ENCODE data around the gene FCRL6. TPM values are rescaled to one million over a fixed set of nuclear protein-coding genes. Genes with fewer than 3 reads are reported as not detected.

FCRL6 gene
- total and polyA plus RNA-seq, 12 donors = 0.12 to 3.0 (median 0.87) TPM; not detected in 9

- DNase-seq (no peak), ATAC-seq (no peak)
- no peaks in the 10 kb centered on the region for H3K27me3 ChIP-seq
- peak overlapping the region in 3 of 10 donors; percentile 78 to 90 (median 81) for H3K27ac ChIP-seq
- peaks cover 0 to 28% (median 11%) of the 10 kb centered on the region in 9 donors for H3K4me1 ChIP-seq
- intact Hi-C loops (cut with DNase I) = loop anchor here in 6 of 10 donors (5.0 to 10.0 kb wide), 5 partner anchors 110 to 727 kb away; partner anchors contain the start of gene PIGM (in 3 of the 6)
- 97% methylated on average over 12 of the region's 12 CpGs for WGBS, 2 donors
- no peak for TF ChIP-seq CTCF (IDR thresholded peaks at IDR 0.05)
- H3K9me3 ChIP-seq = no peaks in the 10 kb centered on the region
- peak overlapping the region in 6 of 10 donors; percentile 75 to 91 (median 84) for H3K4me3 ChIP-seq
- H3K36me3 ChIP-seq = no peaks in the 10 kb centered on the region
These were observed 20.2 kb upstream of the FCRL6 start for GRCh38 chr1:159781992-159782391.

DNA sequence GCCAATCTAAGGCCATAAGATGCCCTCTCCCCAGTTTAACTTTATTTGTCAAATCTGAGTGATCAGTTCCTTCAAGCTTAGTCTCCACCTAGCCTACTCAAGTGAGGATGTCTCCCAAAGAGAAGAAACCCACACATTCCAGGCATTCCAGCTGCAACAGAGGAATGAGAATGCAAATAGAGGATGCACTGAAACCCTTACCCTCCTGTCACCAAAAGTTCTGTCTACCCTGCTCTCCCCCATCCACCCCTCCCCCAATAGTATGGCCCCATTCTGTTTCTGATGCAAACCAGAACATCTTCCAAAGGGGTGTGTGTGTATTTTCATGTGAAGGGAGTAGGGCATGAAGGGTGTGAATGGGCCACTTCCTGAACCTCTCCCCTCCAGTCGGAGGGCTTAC lies 18.4 kb upstream of the FCRL6 start:
- intact Hi-C loops (cut with DNase I) = loop anchor here in 6 of 10 donors (5.0 to 10.0 kb wide), 5 partner anchors 109 to 729 kb away; partner anchors contain the start of gene PIGM (in 3 of the 6)
- Histone ChIP-seq H3K27me3 (no peaks in the 10 kb centered on the region), H3K27ac (no peak overlapping the region), H3K9me3 (no peaks in the 10 kb centered on the region), H3K4me3 (no peak overlapping the region), H3K4me1 (peaks cover 0 to 28% (median 11%) of the 10 kb centered on the region in 9 donors), H3K36me3 (no peaks in the 10 kb centered on the region)
- ATAC-seq = no peak
- DNase-seq = no peak
- WGBS, 2 donors = 47 to 57% methylated on average over 1 of the region's 1 CpG
- no peak for TF ChIP-seq CTCF (IDR thresholded peaks at IDR 0.05)

- Histone ChIP-seq H3K9me3 (no peaks in the 10 kb centered on the region), H3K27me3 (peaks cover 0 to 8% (median 3%) of the 10 kb centered on the region in 7 donors), H3K4me3 (no peak overlapping the region), H3K27ac (no peak overlapping the region), H3K36me3 (no peaks in the 10 kb centered on the region), H3K4me1 (peaks cover 0 to 7% (median 4%) of the 10 kb centered on the region in 9 donors)
- DNase-seq (no peak), ATAC-seq (no peak)
- TF ChIP-seq CTCF (IDR thresholded peaks at IDR 0.05) = no peak
- WGBS, 2 donors = 42 to 54% methylated on average over 3 of the region's 3 CpGs
- intact Hi-C loops (cut with DNase I) = loop anchor here in 3 of 10 donors (10.0 kb wide), 2 partner anchors 248 to 732 kb away; partner anchors contain the start of gene PIGM (in 2 of the 3)
These were observed 15.7 kb upstream of the FCRL6 start for GRCh38 chr1:159786465-159786864.

DNA sequence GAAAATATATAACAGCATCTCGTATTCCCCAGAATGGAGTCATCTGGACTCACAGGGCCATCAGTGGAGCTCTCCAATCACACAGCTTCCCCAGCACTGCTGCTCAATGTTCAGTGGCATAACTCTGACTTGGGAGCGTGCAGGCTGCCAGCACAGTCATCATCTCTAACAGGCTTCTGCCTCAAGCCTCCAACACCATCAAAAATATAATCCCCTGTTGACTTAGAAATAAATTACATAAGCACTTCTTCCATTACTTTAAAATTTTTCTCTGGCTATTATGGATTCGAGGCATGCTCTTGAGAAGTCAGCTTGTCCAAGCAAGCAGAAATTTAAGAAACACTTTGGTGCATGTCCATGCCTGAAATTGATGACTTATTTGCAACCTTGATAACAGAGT lies 15.2 kb upstream of the FCRL6 start:
- Histone ChIP-seq H3K27me3 (peaks cover 0 to 13% (median 3%) of the 10 kb centered on the region in 7 donors), H3K9me3 (no peaks in the 10 kb centered on the region), H3K4me1 (peaks cover 0 to 3% (median 0%) of the 10 kb centered on the region in 9 donors), H3K4me3 (no peak overlapping the region), H3K27ac (no peak overlapping the region), H3K36me3 (no peaks in the 10 kb centered on the region)
- DNase-seq = no peak
- 67 to 69% methylated on average over 3 of the region's 3 CpGs for WGBS, 2 donors
- TF ChIP-seq CTCF (IDR thresholded peaks at IDR 0.05) = no peak
- no peak for ATAC-seq
- intact Hi-C loops (cut with DNase I) = loop anchor here in 3 of 10 donors (10.0 kb wide), 2 partner anchors 248 to 732 kb away; partner anchors contain the start of gene PIGM (in 2 of the 3)

Data from heart right ventricle (tissue), 16 donors.